ENCODE results near the gene AGAP3. TPM values are rescaled to one million over a fixed set of nuclear protein-coding genes. Genes with fewer than 3 reads are reported as not detected.

Gene AGAP3
- total and polyA plus RNA-seq, 8 donors: 83.3 to 167 (median 100) TPM

- H3K4me3 ChIP-seq: no peak overlapping the region
- no peak for TF ChIP-seq CTCF (IDR thresholded peaks at IDR 0.05)
- peak in 1 of 4 donors; percentile 34 for DNase-seq
- H3K36me3 ChIP-seq: peaks cover 0 to 90% of the 10 kb centered on the region in 2 donors
- no peak overlapping the region for H3K27ac ChIP-seq
- no peaks in the 10 kb centered on the region for H3K9me3 ChIP-seq
- no peaks in the 10 kb centered on the region for H3K27me3 ChIP-seq
- intact Hi-C loops (cut with DNase I): no loop called here
- H3K4me1 ChIP-seq: no peaks in the 10 kb centered on the region
- no peak for ATAC-seq
Observed at GRCh38 chr7:151141311-151141854, 55.1 kb downstream of the AGAP3 start.

DNA sequence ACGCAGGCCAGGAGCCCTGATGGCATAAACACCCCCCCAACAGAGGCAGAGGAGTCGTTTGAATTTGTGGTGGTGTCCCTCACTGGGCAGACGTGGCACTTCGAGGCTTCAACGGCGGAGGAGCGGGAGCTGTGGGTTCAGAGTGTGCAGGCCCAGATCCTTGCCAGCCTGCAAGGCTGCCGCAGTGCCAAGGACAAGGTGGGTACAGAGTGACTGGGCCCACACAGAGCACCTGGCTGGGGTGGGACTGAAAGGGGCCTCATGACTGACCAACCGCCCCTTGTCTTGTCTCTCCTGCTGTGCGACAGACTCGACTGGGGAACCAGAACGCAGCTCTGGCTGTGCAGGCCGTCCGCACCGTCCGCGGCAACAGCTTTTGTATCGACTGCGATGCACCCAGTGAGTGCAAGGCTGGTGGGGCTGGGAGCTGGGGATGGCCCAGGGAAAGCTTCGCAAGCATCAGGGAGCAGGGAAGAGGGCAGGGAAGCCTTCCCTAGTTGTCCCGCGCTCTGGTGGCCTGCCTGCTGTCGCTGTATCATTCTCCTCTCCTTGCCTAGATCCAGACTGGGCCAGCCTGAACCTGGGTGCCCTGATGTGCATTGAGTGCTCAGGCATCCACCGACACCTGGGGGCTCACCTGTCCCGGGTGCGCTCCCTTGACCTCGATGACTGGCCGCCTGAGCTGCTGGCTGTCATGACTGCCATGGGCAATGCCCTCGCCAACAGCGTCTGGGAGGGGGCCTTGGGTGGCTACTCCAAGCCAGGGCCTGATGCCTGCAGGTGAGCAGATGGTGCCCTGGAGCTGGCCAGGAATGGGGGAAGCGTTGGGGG lies 55.8 kb downstream of the AGAP3 start:
- Histone ChIP-seq H3K27me3 (no peaks in the 10 kb centered on the region), H3K9me3 (no peaks in the 10 kb centered on the region), H3K4me1 (no peaks in the 10 kb centered on the region), H3K27ac (no peak overlapping the region), H3K36me3 (peaks cover 0 to 83% of the 10 kb centered on the region in 2 donors), H3K4me3 (no peak overlapping the region)
- DNase-seq (peak in 1 of 4 donors; percentile 71), ATAC-seq (no peak)
- TF ChIP-seq CTCF (IDR thresholded peaks at IDR 0.05): no peak
- intact Hi-C loops (cut with DNase I): no loop called here

DNA sequence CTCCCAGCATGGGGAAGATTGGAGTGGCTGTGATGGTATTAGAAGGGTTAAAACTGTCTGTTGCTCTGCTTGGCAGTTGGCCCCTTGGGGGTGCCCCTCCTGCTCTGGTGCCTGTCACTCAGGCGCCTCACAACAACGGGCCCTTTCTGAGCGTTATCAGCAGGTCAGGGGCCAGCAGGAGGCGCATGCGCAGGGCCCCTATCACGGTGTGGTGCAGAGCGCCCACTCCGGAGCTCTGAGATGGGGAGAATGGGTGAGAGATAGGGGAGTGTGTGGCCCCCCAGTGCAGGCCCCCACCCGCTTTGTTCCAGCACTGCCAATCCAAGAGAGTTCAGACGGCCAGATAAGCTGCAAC lies 56.4 kb downstream of the AGAP3 start:
- peaks cover 0 to 77% of the 10 kb centered on the region in 2 donors for H3K36me3 ChIP-seq
- intact Hi-C loops (cut with DNase I): no loop called here
- no peak overlapping the region for H3K4me3 ChIP-seq
- no peak for ATAC-seq
- peak in 1 of 4 donors; percentile 71 for DNase-seq
- no peaks in the 10 kb centered on the region for H3K27me3 ChIP-seq
- no peaks in the 10 kb centered on the region for H3K9me3 ChIP-seq
- TF ChIP-seq CTCF (IDR thresholded peaks at IDR 0.05): no peak
- no peaks in the 10 kb centered on the region for H3K4me1 ChIP-seq
- no peak overlapping the region for H3K27ac ChIP-seq

DNA sequence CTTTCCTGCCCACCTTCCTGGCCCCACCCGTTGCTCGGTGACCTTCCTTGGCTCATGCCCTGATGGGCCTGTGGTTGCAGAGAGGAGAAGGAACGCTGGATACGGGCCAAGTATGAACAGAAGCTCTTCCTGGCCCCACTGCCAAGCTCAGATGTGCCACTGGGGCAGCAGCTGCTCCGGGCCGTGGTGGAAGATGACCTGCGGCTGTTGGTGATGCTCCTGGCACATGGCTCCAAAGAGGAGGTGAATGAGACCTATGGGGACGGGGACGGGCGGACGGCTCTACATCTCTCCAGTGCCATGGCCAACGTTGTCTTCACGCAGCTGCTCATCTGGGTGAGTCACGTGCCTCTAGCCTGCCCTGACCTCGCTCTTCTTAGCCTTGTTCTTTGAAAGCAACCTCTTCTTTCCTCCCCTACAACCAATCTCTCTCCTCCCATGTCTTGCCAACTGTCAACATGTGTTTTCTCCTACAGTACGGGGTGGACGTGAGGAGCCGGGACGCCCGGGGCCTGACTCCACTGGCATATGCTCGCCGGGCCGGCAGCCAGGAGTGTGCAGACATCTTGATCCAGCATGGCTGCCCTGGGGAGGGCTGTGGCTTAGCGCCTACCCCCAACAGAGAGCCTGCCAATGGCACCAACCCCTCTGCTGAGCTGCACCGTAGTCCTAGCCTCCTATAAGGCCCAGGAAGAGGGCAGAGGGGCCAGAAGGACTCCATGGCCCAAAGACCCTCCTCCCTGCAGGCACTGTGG lies 57.2 kb downstream of the AGAP3 start:
- DNase-seq (peak in 1 of 4 donors; percentile 74), ATAC-seq (no peak)
- Histone ChIP-seq H3K9me3 (no peaks in the 10 kb centered on the region), H3K27ac (no peak overlapping the region), H3K4me1 (no peaks in the 10 kb centered on the region), H3K4me3 (no peak overlapping the region), H3K27me3 (peaks cover 0 to 2% of the 10 kb centered on the region in 2 donors), H3K36me3 (peaks cover 0 to 69% of the 10 kb centered on the region in 2 donors)
- no peak for TF ChIP-seq CTCF (IDR thresholded peaks at IDR 0.05)
- intact Hi-C loops (cut with DNase I): no loop called here

GRCh38 chr7:151144387-151144786 lies 58.1 kb downstream of the AGAP3 start:
- Histone ChIP-seq H3K27ac (no peak overlapping the region), H3K9me3 (no peaks in the 10 kb centered on the region), H3K36me3 (peaks cover 0 to 60% of the 10 kb centered on the region in 2 donors), H3K27me3 (peaks cover 0 to 11% of the 10 kb centered on the region in 2 donors), H3K4me1 (no peaks in the 10 kb centered on the region), H3K4me3 (no peak overlapping the region)
- DNase-seq (no peak), ATAC-seq (no peak)
- no peak for TF ChIP-seq CTCF (IDR thresholded peaks at IDR 0.05)
- intact Hi-C loops (cut with DNase I): no loop called here
